Measurements from ENCODE around the gene MAN1C1.
"Not testable (repeated sequence)": the region's sequence is repeated elsewhere in the genome, so short reads cannot be mapped to it uniquely, and the experiment has no call there.

MAN1C1 gene

DNA sequence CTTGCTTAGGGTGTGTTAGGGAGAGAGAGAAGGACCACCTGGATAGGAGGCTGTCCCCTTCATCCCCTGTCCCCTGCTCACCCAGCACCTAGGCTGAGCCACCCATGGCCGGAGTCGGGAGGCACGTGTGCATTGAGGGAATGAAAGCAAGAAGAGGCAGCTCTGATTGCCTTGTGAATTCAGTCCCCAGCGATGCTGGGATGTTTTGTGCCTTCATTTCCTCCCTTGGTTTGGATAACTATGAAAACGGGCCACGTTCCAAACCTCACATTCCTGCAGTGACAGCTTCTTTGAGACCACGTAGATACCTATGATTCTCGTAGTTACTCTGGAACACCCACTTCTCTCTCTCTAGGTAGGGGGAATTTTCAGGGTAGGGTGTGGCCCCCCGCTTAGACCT lies 67.1 kb downstream of the MAN1C1 start:
- no peak for DNase-seq

DNA sequence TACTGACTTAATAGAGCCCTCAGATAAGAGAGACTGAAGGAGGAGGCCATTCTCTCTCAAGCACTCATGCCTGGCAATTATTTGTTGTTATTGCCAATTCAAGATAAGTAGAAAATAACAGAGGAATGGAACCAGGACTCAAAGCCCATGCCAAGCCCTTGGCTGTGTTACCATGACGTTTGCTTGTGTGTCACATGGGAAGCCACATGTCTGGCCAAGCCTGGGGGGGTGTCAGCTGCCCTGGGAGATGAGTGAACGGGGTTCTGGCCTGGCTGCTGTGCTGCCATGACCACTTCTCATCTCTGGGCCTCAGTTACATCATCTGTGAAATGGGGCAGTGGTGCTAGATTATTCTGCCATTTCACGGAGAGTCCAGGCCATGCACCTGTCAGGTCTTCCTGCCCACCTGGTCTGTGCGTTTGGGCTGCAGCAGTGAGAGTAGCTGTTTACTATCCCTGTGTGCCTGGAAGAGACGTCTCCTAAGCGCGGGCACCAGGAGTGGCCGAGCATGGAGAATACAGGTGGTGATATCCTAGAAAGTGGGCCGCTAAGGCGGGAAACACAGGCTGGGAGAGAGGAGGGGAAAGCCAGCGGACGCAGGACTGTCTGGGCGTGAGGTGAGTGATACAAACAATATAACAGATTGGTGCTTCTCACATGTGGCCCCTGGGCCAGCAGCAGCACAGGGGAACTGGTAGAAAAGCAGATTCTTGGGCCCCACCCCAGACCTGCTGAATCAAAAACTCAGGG lies 67.8 kb downstream of the MAN1C1 start:
- no peak for DNase-seq

DNA sequence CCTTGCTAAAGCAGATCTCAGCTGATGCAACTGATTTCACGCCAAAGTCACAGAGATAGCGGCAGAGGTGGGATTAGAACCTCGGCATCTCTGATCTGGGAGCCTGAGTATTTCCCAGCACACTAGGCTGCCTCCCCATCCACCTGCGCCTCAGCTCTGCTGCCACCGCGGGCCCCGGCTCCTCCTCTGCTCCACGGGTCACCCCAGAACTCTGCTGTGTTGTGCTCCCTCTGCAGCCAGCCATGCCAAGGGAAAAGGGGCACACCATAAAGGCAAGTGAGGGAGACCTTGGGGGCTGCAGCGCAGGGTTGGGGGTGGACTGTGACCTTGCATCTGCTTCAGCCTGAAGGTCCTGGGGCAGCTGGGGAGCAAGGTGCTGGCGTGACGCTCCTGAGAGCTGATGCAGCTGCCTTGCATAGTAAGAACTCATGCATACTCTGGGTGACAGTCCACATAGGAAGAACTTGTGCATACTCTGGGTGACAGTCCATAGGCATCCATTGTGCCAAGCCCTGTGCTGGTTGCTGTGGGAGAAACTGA lies 68.7 kb downstream of the MAN1C1 start:
- no peak for DNase-seq

- no peak for DNase-seq
Measured at GRCh38 chr1:25685938-25686665, 69.5 kb downstream of the MAN1C1 start.

GRCh38 chr1:25687221-25688017 lies 70.8 kb downstream of the MAN1C1 start:
- no peak for DNase-seq

DNA sequence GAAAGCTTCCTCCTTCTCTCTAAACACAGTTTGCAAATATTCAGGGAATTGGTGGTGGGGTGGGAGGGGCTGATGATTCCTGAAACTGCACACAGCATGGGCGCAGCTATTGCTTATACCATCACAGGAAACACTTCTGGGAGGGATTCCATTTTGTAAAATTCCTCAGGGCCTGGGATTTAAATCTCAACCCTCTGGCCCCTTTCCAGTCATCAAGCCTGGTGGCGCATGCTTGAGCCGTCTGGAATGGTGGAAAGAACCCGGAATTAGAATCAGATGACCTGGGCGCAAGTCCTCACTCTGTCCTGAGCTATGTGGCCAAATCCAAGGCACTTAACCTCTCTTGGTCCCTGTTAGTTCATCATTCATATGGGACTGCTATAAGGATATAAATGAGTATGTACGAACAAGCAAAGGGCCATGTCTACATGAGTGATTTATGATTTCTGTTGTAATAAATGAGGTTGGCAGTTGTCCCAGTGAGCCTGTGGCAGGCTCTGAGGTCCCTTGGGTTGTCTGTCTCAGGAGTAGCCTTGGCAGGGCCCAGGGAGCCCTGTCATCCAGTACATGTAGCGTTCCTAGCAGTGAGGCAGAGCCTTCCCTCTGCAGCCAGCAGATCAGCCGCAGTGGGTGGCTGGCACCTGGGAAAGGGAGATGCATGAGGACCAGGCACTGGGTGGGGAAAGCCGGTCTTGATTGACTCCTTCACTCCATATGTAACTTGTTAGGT lies 72.0 kb downstream of the MAN1C1 start:
- no peak for DNase-seq

DNA sequence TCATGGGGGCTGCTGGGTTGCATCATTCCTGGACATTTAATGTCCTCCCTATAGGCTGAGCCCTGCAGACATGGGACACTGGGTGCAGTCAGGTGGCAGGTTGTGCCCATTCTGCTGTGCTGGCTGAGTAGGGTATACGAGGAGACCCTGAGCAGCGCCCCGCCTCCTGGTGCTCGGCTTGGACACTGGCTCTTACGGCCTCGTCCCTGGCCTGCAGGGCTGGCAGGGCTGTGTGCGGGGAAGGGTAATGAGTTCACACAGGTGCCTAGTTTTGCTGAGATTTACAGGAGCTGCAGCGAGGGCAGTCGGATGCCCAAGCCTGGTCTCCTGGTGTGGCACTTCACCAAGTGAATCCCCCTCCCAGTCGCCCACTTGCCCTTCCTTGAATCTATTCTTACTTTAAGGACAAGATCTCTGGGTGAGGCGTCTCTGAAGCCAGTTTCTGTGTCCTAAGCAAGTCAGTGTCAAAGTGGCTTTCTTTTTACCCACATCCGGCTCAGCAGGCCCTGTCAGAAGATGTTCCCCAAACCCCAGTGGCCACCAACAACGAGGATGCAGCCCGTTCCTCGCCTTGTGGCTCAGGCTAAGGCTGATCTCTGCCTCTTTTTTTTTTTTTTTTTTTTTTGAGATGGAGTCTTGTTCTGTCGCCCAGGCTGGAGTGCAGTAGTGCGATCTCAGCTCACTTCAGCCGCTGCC lies 73.2 kb downstream of the MAN1C1 start:
- no peak for DNase-seq

GRCh38 chr1:25690396-25690956 lies 73.9 kb downstream of the MAN1C1 start:
- no peak for DNase-seq

DNA sequence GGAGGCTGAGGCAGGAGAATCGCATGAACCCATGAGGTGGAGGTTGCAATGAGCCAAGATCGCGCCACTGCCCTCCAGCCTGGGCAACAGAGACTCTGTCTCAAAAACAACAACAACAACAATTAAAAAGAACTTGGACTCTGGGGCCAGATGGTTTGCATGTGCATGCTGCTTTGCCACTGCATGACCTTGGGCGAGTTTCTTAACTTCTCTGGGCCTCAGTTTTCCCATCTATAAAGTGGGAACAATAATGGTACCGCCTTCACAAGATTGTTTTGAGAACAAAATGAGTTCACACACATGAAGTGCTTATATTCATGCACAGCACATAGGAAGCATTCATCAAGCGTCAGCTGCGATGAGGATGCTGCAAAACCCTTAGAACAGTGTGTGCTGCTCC lies 74.6 kb downstream of the MAN1C1 start:
- no peak for DNase-seq

- no peak for DNase-seq
Measured at GRCh38 chr1:25692560-25692959, 76.0 kb downstream of the MAN1C1 start.

DNA sequence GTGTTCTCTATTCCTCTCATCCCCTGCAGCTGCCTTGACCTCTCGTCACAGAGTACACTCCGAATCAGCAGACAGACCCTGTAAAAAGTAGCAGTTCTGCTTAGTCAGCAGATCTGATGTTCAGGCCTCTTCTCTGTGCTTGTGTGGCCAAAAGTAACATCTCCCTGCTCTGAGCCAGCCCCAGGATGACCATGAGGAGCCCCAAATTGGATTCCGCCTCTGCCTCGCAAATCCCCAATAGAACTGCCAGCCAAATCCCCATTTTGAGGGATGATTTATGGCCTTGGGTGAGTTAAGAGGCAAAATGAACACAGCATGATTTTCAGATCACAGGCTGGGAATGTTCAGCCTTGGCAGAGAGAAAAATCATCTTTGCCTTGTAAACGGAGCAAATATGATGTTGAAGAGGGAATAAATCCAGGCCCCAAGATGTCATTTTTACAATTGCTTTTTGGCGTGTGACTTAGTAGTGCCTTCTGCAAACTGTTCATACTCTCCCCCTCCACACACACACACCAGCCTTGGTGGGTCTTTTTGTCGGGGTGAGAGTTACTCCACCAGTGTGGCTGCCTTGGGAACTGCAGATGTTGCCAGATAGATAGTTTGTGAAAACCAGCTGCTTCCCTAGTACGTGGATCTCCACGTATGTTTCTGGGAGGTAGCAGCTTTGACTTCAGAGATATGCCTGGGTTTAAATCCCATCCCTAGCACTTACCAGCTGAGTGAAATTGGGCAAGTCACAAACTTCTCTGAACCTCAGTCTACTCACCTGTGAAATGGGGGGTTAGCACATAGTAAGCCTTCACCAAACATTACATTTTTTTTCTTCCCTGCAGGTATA lies 77.8 kb downstream of the MAN1C1 start:
- no peak for DNase-seq

DNA sequence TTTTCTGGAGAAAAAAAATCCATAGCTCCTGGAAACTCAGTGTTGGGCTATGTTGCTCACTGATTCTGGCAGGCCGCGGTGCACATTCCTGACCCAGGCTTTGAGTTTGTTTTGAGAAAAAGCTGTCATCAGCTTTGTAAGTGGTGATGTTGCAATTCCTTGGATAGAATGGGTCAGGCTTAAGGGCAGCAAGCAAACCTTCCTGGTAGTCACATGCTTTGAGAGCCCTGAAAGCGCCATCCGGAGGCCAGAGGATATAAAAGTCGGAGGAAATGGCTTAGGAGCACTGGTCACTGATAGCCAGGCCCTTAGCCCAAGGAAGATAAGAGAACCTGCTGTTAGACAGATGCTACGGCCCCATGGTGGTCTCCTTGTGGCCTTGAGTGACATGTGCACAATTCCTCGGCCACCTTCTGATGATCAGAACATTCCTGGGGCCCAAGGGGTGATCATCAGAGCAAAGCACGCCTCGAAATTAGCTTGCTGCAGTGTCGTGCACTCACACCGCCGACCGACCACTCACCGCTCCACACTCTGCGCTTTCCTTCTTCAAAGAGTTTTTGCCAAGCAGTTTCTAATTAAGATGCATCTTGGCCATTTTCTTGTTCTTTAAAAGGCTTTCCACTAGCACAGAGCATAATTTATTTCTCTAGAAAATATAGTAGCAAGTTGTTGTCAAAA lies 78.6 kb downstream of the MAN1C1 start:
- no peak for DNase-seq

GRCh38 chr1:25695771-25696311 lies 79.2 kb downstream of the MAN1C1 start:
- DNase-seq = no peak

DNA sequence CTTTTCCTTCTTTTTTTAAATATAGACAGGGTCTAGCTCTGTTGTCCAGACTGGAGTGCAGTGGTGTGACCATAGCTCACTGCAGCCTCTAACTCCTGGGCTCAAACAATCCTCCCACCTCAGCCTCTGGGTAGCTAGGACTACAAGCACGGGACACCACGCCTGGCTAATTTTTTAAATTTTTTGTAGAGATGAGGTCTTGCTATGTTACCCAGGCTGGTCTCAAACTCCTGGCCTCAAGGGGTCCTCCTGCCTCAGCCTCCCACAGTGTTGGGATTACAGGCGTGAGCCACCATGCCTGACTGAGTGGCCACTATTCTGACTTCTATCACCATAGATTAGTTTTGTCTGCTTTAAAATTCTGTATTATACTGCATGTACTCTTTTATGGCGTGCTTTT lies 80.1 kb downstream of the MAN1C1 start:
- DNase-seq = not testable (repeated sequence)

DNA sequence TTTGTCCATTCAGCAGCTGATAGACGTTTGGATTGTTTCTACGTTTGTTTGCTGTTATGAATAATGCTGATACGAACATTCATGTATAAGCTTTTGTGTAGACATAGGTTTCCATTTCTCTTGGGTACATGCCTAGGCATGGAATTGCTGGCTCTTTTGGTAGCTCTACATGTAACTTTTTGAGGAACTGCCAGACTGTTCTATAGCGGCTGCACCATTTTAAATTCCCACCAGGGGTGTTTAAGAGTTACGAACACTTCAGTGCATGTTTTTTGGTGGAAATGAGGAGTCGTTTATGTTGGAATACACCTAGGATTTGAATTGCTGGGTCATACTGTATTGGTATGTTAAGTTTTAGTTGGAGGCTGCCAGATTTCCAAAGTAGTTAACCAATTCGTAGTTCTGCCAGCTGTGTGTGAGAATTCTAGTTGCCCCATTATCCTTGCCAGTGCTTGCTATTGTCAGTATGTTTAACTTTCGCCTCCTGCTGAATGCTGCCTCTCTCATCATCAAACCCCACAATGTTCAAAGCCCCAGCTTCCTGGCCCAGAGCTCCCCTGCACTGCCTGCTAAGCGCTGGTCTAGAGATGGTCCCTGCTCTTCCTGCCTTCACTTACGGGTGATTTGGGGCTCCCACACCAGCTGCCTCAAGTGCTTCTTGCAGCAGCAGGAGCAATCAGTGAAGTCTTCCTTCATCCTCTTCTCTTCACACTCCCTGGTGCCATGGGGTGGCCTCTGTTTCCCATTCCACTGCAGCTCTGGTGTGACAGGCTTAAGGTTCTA lies 81.0 kb downstream of the MAN1C1 start:
- peak; percentile 33 for DNase-seq

GRCh38 chr1:25698252-25698651 lies 81.7 kb downstream of the MAN1C1 start:
- DNase-seq = no peak

- DNase-seq = not testable (repeated sequence)
Measured at GRCh38 chr1:25699059-25699458, 82.5 kb downstream of the MAN1C1 start.

DNA sequence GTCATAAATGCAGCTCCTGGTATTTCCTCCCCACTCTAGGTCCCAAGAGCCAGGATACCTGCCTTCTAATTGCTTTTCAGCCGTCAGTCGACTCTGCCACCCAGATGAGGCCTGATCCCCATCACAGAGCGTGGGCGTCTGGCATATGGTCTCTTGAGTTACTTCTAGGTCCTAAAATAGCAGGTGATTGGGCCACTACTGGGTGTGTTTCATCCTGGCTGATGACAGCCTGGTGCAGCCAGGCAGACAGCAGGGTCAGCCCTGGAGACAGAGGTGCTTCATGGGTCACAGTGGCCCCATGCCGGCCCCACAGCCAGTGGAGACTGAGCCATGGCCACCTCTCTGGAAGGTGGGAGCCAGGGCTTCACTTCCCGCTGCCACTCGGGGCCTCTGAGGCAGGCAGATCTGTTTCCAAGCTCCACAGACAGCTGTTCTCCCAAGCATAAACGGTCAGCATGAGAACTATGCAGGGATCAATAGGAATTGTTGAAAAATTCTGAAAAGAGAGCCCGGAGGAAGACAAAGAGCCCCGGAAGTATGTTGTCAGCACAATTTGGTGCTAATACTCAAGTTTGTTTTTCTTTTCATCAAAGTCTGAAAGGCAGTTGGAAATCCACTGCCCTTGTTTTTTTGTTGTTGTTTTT lies 83.0 kb downstream of the MAN1C1 start:
- DNase-seq = no peak

DNA sequence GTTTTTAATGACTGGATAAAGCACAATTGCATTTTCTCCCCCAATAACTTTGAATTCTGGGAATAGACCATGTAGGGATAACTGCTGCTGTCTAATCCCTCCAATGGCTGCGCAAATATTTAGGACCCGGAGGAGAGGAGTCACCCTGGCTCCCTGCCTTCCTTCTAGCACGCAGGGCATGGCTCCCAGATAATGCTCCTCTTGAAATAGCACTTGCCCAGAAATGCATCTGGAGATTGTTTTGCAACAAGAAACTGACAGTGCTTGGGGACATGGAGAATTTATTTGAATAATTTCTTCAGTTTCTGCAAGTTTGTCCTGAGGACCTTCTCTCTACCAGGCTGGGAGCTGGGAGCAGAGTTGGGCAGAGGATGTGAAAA lies 83.5 kb downstream of the MAN1C1 start:
- DNase-seq = no peak
